Eye (tissue), 1 donor: ENCODE results near the gene BAMBI.
"Not testable (repeated sequence)": the region's sequence is repeated elsewhere in the genome, so short reads cannot be mapped to it uniquely, and the experiment has no call there.

Source experiments
- DNase-seq: peaks from one replicate; pipeline ENCODE4 v3.0.0-alpha.2; 2015

Gene BAMBI, protein sequence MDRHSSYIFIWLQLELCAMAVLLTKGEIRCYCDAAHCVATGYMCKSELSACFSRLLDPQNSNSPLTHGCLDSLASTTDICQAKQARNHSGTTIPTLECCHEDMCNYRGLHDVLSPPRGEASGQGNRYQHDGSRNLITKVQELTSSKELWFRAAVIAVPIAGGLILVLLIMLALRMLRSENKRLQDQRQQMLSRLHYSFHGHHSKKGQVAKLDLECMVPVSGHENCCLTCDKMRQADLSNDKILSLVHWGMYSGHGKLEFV

DNA sequence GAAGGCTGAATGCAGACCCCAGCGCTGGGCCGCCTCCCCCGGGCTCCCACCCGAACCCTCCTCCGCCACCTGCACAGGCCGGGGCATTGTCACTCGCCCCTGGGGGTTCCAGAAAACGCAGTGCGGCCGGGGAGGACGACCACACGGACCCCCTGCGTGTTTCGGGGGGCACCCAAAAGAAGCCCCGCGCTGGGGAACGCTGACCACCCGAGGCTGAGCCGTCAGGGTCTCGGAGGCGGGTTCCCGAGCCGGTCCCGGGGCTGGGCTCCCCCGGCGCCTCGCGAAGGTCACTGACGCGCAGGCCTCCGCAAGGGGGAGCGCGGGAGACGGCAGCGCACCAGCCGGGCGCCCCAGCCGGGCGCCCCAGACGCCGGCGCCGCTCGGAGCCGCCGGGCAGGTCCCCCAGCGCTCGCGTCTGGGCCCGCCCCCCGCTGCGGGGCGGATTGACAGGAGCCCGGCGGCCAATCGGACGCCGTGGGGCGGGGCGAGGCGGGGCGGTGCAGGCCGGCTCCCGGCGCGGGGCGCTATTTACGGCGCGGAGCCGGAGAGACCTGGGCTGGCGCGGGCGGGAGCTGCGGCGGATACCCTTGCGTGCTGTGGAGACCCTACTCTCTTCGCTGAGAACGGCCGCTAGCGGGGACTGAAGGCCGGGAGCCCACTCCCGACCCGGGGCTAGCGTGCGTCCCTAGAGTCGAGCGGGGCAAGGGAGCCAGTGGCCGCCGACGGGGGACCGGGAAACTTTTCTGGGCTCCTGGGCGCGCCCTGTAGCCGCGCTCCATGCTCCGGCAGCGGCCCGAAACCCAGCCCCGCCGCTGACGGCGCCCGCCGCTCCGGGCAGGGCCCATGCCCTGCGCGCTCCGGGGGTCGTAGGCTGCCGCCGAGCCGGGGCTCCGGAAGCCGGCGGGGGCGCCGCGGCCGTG is at the start of gene BAMBI:
Gene BAMBI, plus strand, starts transcription at position 554 of the 920 bp plus-strand sequence. CDS start 377 bp downstream, outside the sequence.
- DNase-seq: peak; percentile 97

DNA sequence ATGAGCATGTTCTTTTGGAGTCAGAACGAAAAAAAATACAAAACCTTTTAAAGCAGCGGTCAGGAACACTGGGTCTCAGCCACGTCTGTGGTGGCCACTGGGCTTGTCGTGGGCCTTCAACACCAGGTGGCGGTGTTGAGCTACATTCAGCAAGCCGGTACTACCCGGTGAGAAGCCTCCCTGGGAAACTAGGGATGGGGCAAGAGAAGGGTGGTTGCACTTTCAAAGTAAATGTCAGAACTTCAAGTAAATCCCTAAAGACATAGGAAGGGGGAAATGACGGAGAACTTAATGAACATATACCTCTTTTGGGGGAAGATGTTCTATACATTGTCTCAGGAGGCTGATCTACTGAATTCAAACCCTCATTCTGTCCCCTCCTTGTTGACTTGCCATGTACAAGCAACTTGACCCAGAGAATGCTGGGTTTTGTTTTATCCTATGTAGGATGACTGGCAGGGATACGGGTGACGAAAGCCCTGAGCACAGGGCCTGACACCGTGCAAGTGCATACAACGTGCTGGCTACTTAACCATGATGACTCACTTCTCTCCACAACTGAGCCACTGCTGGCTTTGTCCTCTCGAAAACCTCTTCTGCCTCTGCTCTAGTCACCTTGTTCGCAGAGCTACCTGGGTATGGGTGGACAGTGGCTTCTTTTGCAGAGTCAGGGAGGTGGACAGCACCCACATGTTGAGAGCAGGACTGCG is 49.0 kb upstream of the BAMBI start:
- peak; percentile 91 for DNase-seq

DNA sequence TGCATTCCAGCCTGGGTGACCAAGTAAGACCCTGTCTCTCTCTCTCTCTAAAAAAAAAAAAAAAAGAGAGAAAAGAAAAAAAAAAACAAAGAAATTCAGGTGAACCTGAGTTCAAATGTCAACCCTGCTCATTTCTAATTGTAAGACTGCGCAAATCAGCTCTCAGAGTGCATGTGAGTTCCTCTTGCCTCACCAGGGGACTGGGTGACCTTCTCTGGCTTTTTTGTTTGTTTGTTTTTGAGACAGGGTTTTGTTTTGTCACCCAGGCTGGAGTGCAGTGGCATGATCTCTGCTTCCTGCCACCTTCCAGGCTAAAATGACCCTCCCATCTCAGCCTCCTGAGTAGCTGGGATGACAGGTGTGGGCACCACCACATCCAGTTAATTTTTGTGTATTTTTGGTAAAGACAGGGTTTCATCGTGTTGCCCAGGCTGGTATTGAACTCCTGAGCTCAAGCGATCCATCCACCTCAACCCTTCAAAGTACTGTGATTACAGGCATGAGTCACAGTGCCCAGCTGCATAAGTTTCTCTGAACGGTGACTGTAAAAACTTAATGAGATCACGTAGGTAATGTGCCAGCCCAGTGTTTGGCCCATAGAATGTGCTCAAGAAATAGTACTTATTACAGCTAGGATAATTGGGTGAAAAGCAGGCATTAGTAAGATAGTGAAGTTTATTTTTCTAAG is 45.3 kb upstream of the BAMBI start:
- DNase-seq: no peak

DNA sequence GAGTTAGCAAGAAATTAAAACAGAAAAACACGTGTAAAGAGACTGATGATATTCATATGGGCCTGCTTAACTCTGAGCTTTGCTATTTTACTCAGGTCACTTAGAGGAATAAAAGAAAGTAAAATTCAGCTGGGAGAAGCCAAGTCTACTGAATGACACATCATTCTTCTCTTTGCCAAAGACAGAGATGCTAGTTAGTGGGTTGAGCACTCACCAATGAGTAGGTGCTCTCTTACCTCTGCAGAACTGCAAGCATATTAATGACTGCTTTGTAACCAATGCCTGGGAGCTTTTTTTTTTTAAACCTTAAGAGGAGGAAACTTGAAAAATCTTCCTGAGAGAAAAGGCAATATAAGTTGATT is 44.8 kb upstream of the BAMBI start:
- DNase-seq: no peak

DNA sequence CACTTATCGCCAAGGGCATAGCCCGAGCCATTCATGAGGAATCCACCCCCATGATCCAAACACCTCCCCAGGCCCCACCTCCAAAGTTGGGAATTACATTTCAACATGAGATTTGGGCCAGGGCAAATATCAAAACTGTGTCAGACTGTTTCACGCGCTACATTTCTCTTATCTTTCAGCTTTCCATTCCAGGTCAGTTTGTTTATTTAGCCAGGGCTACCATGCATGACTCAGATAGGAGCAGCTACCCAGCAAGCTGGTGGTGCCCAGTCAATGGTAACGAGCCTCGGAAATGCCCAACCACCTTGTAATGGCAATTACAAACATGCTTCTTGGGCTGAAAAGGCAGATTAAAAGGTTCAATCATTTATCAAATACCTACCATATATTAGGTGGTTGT is 43.6 kb upstream of the BAMBI start:
- no peak for DNase-seq

DNA sequence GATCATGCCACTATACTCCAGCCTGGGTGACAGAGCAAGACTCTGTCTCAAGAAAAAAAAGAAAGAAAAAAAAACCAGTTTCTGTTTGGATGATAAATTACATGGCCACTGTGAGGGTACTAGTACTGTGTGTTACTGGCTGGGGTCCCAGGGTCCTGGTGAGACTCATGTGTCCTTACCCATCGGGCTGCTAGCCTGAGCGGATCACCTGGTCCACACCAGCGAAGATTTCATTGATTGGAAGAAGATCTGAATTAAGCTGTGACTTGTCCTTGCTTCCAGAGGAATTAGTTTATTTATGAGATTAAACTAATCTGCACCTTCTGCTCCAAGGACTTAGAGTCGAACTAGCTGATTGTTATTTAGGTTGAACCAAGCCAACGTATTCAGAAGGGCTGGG is 40.0 kb upstream of the BAMBI start:
- DNase-seq: no peak

DNA sequence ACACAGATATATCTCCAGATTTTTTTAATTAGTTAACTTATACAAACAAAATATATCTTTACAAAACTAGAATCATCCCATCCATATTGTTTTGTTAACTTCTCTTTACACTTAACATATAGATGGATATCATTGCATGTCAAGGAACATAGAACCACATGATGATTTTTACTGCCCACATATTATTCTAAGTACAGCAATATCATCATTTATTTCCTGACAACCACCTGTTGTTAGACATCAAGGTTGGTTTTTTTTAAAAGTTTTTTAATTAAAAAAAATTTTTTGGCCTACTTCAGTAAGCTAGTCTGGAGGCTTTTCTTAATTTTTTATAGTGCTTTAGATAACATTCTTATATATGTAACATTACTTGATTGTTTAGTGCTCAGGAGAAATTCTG is 38.9 kb upstream of the BAMBI start:
- no peak for DNase-seq

DNA sequence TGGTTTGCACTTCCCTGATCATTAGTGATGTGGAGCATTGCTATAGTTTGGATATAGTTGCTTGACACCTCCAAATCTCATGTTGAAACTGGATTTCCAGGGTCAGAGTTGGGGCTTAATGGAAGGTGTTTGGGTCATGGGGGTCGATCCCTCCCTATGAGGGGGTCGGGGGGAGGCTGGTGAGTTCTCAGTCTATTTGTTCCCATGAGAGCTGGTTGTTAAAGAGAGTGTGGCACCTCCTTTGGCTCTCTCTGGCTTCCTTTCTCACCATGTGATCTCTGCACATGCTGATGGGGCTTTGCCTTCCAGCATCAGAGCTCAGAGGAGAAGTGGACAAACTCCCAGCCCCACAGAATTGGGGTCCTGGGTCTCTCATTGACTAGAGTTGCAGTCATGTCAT is 36.8 kb upstream of the BAMBI start:
- no peak for DNase-seq

DNA sequence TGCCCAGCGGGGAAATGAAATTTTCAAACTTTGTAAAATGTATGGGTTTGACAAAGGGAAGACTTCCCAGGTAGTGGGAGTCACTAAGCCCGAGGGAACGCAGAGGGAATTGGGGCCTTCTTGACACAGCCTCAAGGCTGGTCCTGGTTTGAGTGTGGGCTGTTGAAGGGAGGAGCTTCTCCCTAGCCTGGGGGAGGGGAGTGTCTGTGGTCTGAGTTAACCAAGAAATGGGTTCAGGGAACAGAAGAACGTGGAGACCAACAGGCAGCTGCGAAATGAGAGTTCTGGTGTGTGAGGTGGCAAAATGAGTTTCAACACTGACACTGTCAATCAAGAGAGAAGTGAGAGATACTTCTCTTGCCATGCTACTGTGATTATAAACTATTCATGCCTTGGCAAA is 32.7 kb upstream of the BAMBI start:
- no peak for DNase-seq

DNA sequence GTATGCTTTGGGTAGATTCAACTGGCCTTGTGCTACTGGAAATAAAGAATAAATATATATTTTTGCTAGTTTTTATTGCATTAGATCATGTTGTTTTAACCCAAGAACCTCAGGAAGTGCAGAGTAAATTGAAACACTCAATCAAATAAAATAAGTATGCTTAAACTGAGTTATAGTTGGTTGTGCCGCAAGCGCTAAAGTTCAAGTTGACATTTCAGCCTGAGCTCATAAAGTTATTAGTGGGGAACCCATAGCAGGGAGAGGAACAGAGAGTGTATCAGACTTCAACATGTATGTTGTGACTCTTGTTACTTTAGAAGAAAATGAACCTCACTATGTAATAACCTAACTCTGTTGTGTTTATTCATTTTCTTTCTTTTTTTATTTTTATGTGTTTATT is 25.2 kb upstream of the BAMBI start:
- DNase-seq: no peak

DNA sequence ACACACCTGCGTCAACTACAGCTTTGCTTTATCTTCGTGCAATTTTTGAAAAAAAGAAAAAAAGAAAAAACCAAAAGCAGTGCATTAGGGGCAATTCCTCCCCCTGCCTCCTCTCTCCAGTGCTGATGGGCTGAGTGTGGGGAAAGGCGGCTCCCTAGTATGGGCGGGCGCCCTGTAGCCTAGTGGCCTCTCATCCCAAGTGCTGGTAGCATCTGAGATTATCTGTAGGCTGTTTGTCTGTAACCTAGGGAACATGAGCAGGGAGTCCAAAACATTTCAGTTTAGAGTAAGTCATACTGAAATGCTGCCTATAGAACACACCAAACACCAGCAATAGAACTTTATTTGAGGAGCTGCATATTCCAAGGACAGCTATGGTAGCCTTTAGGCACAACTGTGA is 24.6 kb upstream of the BAMBI start:
- DNase-seq: no peak

DNA sequence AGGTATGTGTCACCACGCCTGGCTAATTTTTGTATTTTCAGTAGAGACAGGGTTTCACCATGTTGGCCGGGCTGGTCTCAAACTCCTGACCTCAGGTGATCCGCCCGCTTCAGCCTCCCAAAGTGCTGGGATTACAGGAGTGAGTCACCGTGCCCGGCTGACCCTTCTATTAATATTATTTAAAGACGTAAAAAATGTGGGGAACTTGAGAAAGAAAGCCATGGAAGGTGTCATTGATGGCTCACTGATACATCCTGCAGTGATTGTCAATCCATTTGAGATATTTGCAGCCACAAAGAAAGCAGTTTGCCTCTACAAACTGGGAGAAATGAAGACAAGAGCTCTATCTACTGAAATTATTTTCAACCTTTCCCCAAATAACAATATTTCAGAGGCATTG is 18.5 kb upstream of the BAMBI start:
- DNase-seq: not testable (repeated sequence)

DNA sequence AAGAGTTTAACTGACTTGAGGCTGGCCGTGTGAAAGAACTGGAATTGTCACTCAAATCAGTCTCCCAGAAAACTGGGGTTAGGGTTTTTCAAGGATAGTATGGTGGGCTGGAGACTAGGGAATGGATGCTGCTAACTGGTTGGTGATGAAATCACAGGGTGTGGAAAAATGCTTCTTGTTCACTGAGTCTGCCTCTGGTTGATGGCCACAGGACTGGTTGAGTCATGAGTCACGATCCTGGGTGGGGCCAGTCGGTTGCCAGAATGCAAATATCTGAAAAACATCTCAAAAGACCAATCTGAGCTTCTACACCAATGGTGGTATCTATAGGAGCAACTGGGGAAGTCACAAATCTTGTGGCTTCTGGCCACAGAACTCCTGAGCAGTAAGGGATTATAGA is 16.3 kb upstream of the BAMBI start:
- no peak for DNase-seq

DNA sequence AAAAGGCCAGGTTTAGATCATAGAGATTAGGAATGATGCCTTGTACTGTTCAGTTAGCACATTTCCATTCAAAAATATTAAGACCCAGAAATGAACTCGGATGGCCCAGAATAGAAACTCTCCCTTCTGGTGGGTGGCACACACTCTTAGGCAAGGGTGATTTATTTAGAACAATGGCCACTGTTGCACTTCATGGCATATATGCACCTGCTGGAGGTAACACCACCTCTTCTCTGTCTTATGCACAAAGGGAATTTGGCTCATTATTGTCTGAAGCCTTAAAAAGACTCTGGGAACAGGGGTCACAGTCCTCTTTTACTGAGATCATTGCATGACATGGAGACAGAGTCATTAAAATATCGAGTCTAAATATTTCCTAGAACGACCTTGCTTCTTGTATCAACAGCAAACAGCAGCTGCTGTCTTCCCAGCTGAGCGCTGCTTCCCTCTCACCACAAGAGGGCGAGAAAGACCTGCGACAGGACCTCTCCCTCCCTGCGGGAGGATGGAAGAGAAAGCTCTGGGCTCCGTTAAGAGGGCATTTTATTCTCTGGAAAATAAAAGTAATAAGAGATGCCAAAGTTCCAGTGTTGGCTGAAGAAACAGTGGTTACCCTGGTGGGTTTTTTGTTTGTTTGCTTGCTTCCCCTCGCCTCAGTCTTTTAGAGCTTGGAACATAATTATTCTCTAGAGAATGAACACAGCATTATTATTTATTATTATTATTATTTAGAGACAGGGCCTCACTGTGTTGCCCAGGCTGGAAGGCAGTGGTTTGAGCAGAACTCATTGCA is 13.5 kb upstream of the BAMBI start:
- DNase-seq: peak; percentile 96

DNA sequence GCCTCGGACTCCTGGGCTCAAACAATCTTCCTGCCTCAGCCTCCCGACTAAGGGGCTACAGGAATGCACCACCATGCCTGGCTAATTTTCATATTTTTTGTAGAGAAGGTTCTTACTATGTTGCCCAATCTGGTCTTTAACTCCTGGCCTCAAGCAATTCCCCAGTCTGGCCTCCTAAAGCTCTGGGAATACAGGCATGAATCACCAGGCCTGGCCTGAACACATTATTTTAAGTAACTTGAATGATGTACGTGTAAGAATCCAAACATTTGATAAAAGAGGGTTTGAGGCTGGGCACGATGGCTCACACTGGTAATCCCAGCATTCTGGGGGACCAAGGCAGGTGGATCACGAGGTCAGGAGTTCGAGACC is 13.0 kb upstream of the BAMBI start:
- DNase-seq: no peak

DNA sequence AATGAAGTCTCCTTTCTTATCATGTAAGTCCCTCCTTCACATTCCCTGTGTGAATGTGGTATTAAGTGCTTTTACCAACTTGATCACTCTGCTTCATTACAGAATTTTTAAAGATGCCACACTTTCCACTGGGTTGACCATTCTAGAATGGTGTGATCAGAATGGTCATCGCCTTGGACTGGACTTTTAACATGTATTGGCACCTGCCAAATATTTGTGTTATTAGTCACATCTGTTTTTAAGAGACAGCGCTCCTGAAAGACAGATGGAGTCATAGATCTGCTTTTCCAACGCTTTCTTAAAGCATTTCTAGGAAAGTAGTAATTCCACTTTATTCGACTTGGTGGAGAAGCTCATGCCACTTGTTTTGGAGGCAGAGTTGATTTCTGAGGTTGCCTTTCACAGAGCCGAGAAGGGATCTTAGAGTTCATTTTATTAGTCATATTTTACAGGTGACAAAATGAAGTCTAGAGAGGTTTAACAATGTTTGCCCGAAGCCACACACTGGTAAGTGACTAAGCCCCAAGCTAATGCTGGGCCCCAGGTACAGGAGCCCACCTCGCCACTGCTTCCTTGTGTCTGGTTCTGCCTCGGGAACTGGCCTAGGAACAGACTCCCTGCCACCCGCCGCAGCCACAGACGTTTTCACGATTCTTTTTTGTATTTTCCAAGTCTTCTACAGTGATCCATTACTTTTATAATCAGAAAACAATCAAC is 10.4 kb upstream of the BAMBI start:
- DNase-seq: no peak

DNA sequence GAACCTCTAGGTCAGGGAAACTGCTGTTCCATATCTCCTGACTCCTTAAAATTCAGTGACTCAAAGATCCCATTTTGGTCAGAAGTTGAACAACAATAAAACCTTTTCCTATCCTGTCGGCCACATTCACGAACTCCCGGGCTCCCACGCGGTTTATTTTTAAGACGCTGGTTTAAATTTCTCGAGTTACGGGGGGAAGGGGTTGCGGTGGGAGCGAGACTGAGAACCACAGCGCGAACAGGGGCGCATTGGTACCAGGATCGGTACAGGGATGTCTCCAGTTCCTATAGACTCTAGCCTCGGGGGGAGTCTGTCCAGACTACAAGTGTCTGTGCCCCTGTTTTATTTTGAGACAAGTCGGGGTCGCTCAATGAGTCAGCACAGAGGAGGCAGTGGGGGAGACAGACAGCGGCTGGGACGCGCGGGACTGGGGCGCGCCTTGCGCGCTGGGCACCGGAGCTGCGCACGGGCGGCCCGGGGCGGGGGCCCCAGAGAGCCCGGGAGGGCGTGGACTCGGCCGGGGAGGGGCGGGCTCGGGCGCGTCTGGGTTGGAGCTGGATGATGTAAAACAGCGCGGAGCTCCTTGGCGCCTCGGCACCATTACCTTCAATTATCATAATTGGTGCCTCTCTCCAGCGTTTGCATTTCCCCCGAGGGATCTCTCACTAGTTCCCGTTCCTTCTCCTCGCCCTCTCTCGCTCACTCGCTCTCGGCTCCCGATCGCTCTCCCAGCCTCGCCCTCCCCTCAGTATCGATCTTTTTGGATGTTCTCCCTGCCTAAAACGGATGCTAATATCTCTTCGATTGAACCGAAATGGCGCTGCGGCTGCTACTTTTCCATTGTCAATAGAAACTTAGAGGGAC is 8.7 kb upstream of the BAMBI start:
- DNase-seq: peak; percentile 74

DNA sequence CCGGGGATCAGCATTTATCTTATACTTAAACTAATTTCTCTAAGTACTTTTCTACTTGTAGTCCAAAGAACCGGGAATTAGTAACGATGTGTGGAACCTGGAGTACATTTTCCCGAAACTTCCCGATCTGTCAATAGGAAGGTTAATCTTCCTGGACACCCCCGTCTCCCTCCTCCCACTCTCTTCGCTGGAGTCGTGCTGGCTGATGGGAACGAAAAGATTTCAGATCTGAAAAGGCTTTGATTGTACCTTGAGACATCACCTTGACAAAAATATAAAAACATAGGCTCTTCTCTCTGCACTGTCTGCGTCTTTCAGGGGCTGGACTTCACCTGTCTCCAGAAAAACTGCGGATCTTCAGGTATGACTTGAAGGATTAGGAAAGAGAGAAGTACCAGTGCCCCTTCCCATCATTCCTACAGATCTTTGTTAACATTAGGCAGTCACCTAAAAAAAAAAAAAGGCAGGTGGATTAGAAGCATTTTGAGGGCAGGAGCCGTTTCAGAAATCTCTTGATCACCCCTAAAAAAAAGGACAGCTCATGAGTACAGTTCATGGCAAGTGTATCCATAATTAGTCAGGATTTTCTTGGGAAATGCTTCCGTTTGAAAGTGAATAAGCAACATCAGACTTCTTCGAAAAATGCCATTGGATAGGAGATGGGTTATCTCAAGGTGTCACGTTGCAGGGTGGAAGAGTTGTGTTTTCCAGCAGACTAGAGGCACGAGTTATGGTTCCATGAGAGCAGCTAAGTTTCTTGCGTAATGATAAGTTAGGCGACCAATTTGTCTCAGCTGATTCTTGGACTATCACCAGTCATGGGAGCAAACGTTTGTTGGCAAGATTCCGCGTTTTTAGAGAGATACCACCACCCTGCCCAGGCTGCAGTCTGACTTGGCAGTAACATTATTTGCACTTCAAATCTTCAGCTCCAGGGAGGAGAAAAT is 7.8 kb upstream of the BAMBI start:
- DNase-seq: no peak

DNA sequence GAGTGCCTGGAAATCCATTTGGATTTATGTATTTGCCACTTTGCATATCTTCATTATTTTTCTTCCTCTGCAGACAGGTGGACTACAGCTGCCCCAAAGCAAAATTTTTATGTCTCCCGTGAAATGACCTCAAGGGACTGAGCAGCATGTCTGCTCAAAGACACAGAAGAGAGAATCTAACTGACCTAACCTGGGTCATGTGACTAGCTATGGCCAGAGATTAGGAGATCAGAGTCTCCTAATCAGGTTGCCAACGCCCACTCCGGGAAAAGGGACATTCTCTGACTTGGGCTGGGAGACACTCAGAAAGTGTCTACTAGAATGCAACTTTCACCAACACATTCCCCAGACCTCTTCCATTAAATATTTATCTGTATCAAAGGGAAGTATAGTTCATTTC is 2.5 kb upstream of the BAMBI start:
- no peak for DNase-seq
